ENCODE results near the gene TRAF3.

Gene TRAF3, protein sequence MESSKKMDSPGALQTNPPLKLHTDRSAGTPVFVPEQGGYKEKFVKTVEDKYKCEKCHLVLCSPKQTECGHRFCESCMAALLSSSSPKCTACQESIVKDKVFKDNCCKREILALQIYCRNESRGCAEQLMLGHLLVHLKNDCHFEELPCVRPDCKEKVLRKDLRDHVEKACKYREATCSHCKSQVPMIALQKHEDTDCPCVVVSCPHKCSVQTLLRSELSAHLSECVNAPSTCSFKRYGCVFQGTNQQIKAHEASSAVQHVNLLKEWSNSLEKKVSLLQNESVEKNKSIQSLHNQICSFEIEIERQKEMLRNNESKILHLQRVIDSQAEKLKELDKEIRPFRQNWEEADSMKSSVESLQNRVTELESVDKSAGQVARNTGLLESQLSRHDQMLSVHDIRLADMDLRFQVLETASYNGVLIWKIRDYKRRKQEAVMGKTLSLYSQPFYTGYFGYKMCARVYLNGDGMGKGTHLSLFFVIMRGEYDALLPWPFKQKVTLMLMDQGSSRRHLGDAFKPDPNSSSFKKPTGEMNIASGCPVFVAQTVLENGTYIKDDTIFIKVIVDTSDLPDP

DNA sequence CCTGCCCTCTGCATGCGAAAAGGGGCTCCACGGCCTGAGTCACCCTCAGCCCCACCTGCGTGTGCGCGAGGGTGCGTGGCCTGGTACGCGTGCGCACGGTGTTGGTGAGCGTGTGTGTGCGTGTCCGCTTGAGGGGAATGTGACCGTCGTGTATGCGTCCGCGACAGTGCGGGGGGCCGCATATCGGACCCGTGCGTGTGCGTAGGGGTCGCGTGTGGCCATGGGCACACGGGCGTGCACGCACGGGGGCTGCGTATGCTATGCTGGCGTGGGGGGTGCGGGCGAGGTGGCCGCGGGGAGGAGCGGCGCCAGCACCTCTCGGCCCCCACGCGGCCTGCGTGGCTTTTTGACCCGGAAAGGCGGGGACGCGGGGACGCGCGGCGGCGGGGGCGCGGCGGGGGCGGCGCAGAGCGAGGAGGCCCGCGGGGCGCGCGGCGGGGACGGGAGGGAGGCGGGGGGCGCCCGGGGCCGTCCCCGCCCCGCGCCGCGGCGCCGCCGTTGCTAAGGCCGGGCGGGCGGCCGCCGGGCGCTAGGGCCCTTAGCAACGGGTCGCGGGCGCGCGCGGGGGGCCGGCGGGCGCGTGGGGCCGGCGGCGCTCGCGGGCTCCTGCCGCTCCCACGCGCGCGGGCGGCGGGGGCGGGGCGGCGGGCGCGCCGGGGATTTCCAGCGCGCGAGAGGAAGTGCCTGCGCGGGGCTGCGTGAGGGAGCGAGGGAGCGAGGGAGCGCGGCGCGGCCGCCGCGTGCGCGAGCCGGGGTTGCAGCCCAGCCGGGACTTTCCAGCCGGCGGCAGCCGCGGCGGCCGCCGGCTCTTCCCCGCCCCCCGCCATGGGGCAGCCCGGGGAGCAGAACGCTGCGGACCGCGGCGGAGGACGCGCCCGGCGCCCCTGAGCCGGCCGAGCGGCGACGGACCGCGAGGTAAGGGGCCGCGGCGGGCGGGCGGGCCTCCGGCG, at the start of gene TRAF3:
Gene TRAF3, plus strand, starts transcription at position 689 of the 950 bp plus-strand sequence. CDS start 92,753 bp downstream, outside the sequence.
- H3K36me3 ChIP-seq (ENCODE audit: control insufficient read depth, low read depth, low read length), result no peaks in the 10 kb centered on the region
- H3K9ac ChIP-seq (ENCODE audit: low read length), result peak within 1 kb of the TSS; percentile 56
- peaks cover 16% of the 10 kb centered on the region for H3K4me1 ChIP-seq (ENCODE audit: control insufficient read depth, low read depth, low read length)
- no peak within 1 kb of the TSS for H3K27ac ChIP-seq (ENCODE audit: low read length)
- no peaks in the 10 kb centered on the region for H3K9me3 ChIP-seq (ENCODE audit: control insufficient read depth, low read depth, low read length)
- H3K4me3 ChIP-seq (ENCODE audit: low read length), result peak within 1 kb of the TSS; percentile 85
- peaks cover 20% of the 10 kb centered on the region for H3K27me3 ChIP-seq (ENCODE audit: control insufficient read depth, insufficient read depth, low read length)

DNA sequence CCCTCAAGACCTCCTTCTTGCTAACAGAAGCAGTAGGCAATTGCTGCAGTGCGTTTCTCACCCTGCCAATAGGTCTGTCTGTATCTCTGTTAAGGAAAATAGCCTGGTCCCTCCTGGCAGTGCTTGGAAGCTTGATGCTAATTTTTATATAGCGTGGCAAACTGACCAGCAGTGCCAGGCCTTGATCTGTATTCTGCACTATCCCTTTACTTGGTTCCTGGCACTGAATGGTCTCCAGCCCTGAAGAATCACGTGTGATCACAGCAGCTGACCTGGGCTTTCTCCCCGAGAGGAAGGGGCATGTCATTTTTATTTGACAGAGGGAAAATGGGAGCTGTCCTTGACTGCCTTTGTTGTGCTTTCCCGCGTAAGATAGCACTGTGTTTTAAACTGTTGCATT, 48.7 kb upstream of the TRAF3 start:
- H3K4me3 ChIP-seq (ENCODE audit: low read length), result no peak overlapping the region
- H3K27ac ChIP-seq (ENCODE audit: low read length), result no peak overlapping the region

DNA sequence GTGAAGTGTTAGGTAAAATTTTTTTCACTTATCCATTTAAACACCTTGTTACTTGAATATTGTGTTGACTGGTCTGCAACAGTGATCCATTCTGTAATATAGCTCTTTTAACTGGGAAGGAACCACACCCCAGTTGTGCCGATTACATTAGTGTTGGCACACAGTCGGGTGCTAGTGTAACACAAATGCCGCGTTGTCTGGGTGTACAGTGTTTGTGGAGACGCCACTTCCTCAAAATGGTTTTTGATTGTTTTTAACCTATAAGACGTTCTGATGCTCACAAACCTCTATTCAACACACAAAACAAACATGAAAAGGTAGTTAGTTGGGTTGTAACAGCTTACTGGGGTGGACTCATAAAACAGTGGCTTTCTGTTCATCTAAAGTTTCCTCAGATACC, 48.0 kb upstream of the TRAF3 start:
- Histone ChIP-seq H3K4me1 (ENCODE audit: control insufficient read depth, low read depth, low read length) (no peaks in the 10 kb centered on the region), H3K27me3 (ENCODE audit: control insufficient read depth, insufficient read depth, low read length) (no peaks in the 10 kb centered on the region), H3K9ac (ENCODE audit: low read length) (no peak overlapping the region), H3K9me3 (ENCODE audit: control insufficient read depth, low read depth, low read length) (no peaks in the 10 kb centered on the region), H3K27ac (ENCODE audit: low read length) (no peak overlapping the region), H3K36me3 (ENCODE audit: control insufficient read depth, low read depth, low read length) (peaks cover 25% of the 10 kb centered on the region), H3K4me3 (ENCODE audit: low read length) (no peak overlapping the region)

More for the DNA sequence above, 48.7 kb upstream of the TRAF3 start:
- no peaks in the 10 kb centered on the region for H3K4me1 ChIP-seq (ENCODE audit: control insufficient read depth, low read depth, low read length)
- no peak overlapping the region for H3K9ac ChIP-seq (ENCODE audit: low read length)
- no peaks in the 10 kb centered on the region for H3K9me3 ChIP-seq (ENCODE audit: control insufficient read depth, low read depth, low read length)
- peaks cover 30% of the 10 kb centered on the region for H3K36me3 ChIP-seq (ENCODE audit: control insufficient read depth, low read depth, low read length)
- no peaks in the 10 kb centered on the region for H3K27me3 ChIP-seq (ENCODE audit: control insufficient read depth, insufficient read depth, low read length)

DNA sequence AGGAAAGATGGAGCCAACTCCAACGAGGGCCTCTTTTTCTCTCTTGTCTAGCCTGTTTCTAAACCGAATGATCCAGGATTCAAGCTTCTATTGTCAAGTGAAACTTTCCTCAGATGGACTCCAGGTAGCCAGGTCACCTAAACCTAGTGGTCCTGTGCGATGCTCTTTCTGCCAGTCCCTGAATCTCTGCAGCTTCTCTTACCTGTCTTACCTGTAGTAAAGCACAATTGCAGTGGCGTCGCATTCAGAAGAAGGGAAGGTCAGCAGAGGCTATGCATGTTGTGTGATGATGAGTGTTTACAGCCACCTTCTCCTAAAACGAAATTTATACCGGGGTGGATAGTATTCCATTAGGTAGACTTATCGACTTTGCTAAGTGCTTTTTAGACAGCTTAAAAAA, 47.4 kb upstream of the TRAF3 start:
- Histone ChIP-seq H3K4me3 (ENCODE audit: low read length) (no peak overlapping the region), H3K27me3 (ENCODE audit: control insufficient read depth, insufficient read depth, low read length) (no peaks in the 10 kb centered on the region), H3K9ac (ENCODE audit: low read length) (no peak overlapping the region), H3K27ac (ENCODE audit: low read length) (no peak overlapping the region), H3K36me3 (ENCODE audit: control insufficient read depth, low read depth, low read length) (peaks cover 22% of the 10 kb centered on the region), H3K4me1 (ENCODE audit: control insufficient read depth, low read depth, low read length) (no peaks in the 10 kb centered on the region), H3K9me3 (ENCODE audit: control insufficient read depth, low read depth, low read length) (no peaks in the 10 kb centered on the region)

DNA sequence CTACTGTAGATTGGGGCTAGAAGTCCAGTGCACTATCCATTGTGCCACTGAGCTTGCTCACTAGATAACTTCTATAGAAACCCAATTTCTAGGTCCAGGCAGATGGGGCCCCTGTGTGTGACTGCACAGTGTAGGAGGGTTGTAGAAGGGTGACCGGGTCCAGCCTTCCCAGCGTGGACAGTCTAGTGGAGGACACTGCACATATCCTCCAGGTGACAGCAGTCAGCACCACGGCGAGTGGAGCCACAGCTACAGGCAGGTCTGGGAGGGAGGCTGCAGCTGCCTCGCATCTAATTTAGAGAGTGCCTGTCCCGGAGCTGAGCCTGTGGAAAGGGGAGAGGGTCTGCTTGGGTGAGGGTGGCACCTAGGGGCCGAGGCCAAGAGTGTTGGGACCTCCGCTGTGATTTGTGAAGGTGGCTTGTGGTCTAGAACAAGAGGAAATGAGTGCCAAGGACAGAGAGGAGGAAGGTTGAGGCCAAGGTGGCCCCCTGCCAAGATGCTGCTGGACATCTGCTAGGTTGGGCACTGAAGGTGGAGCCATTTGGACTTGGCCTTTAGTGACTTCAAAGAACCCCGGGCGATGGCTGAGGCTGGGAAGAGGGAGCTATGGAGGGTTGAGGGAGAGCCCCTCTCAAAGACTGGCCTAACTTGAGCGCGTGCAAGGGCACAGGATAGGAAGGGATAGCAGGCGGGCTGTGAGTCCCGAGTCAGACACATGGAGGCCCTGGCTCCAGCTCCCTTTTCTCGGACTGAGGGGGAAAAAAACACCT, 46.0 kb upstream of the TRAF3 start:
- peaks cover 23% of the 10 kb centered on the region for H3K36me3 ChIP-seq (ENCODE audit: control insufficient read depth, low read depth, low read length)
- no peaks in the 10 kb centered on the region for H3K9me3 ChIP-seq (ENCODE audit: control insufficient read depth, low read depth, low read length)
- H3K27ac ChIP-seq (ENCODE audit: low read length), result no peak overlapping the region
- H3K4me3 ChIP-seq (ENCODE audit: low read length), result no peak overlapping the region
- H3K9ac ChIP-seq (ENCODE audit: low read length), result no peak overlapping the region
- no peaks in the 10 kb centered on the region for H3K27me3 ChIP-seq (ENCODE audit: control insufficient read depth, insufficient read depth, low read length)
- no peaks in the 10 kb centered on the region for H3K4me1 ChIP-seq (ENCODE audit: control insufficient read depth, low read depth, low read length)

DNA sequence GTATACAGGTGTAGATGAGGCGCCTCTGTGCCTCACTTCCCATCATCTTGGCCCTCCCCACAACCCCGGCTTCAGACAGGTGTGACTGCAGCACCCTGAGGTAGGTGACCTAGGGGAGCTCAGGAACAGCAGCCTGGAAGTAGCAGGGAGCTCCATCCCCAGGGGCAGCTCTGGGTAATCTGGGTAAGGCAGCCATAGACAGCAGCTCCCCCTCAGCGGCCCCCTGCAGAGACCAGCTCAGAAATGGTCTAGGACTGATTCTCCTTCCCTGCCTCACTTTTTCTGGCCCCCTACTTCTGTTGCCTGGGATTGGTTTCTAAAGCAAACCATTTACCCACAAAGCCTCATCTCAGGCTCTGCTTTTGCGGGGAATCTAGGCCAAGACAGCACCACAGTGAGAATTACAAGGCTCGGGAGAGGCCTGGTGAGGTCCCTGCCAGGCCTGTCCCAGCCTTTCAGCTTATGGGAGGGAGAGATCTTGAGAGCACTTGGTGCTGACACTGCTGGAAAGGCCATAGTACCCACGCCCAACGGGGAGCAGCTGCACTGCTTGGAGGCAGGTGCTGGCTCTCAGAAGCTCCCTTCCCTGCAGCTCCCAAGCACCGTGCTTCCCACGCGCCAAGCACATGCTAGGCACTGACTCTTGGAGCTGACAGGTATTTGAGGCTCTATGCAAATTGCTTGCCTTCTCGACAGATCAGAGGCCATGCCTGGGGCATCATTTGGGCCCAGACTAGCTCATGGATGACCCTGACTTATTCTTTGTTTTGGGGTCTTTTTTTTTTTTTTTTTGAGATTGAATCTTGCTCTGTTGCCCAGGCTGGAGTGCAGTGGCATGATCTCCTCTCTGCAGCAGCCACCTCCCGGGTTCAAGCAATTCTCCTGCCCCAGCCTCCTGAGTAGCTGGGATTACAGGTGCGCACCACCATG, 45.1 kb upstream of the TRAF3 start:
- no peaks in the 10 kb centered on the region for H3K4me1 ChIP-seq (ENCODE audit: control insufficient read depth, low read depth, low read length)
- peaks cover 17% of the 10 kb centered on the region for H3K36me3 ChIP-seq (ENCODE audit: control insufficient read depth, low read depth, low read length)
- H3K9ac ChIP-seq (ENCODE audit: low read length), result no peak overlapping the region
- H3K9me3 ChIP-seq (ENCODE audit: control insufficient read depth, low read depth, low read length), result no peaks in the 10 kb centered on the region
- no peaks in the 10 kb centered on the region for H3K27me3 ChIP-seq (ENCODE audit: control insufficient read depth, insufficient read depth, low read length)
- H3K27ac ChIP-seq (ENCODE audit: low read length), result no peak overlapping the region
- H3K4me3 ChIP-seq (ENCODE audit: low read length), result no peak overlapping the region

DNA sequence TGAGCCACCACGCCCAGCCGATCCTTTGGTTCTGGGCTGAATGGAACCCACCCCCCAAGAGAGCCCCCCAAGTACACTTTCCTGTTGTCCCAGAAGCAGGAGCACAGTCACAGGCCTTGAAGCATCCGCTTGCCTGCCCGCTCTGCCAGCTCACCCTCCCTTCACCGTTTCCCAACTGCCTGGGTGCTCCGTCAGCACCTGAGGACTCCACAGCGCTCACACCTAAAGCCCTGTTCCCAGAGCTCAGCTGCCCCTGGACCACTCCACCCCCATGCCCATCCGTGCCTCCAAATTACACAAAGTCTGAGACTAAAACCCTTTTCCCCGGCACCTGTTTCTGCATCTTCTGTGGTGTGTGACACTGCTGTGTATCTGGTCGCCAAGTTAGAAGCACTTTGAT, 44.3 kb upstream of the TRAF3 start:
- no peak overlapping the region for H3K27ac ChIP-seq (ENCODE audit: low read length)
- H3K36me3 ChIP-seq (ENCODE audit: control insufficient read depth, low read depth, low read length), result peaks cover 10% of the 10 kb centered on the region
- H3K9ac ChIP-seq (ENCODE audit: low read length), result no peak overlapping the region
- H3K9me3 ChIP-seq (ENCODE audit: control insufficient read depth, low read depth, low read length), result no peaks in the 10 kb centered on the region
- no peaks in the 10 kb centered on the region for H3K27me3 ChIP-seq (ENCODE audit: control insufficient read depth, insufficient read depth, low read length)
- no peaks in the 10 kb centered on the region for H3K4me1 ChIP-seq (ENCODE audit: control insufficient read depth, low read depth, low read length)
- no peak overlapping the region for H3K4me3 ChIP-seq (ENCODE audit: low read length)

DNA sequence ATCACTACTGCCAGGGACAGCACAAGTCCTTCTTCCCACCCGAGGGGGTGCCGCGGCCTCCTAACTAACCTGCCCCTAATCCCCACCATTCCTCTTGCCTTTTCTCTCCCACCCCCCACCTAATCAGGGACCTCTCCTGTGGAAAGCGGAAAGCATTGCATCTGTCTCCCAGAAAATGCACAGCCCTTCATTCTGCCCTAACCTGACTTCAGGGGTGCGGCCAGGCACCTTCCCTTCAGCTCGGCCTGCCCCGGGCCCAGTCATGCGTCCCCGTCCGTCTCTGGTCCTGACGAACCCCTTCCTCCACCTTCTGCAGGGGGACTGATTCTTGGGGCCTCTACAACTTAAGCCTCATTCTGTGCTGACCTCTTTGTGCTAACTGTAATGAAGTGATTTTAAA, 43.9 kb upstream of the TRAF3 start:
- H3K4me3 ChIP-seq (ENCODE audit: low read length), result no peak overlapping the region
- no peak overlapping the region for H3K27ac ChIP-seq (ENCODE audit: low read length)
- H3K27me3 ChIP-seq (ENCODE audit: control insufficient read depth, insufficient read depth, low read length), result no peaks in the 10 kb centered on the region
- no peaks in the 10 kb centered on the region for H3K9me3 ChIP-seq (ENCODE audit: control insufficient read depth, low read depth, low read length)
- H3K36me3 ChIP-seq (ENCODE audit: control insufficient read depth, low read depth, low read length), result peaks cover 6% of the 10 kb centered on the region
- H3K4me1 ChIP-seq (ENCODE audit: control insufficient read depth, low read depth, low read length), result no peaks in the 10 kb centered on the region
- no peak overlapping the region for H3K9ac ChIP-seq (ENCODE audit: low read length)

DNA sequence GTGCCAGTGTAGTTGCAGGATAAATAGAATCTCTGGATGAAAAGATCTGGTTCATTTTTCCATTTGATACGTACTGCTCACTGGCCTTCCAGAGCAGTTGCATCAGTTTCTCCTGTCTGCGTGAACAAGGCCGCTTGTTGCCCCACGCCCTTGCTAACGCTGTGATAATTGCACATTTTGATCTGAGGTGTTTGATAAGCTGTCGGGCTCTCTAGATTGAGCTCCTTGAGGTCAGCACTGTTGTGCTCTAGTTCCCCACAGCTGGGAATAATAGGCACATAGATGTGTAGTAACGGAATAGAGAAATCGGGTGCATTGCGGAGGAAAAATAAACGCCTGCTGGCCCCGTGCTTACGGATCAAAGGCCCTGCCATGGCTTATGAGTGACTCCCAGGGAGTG, 42.8 kb upstream of the TRAF3 start:
- Histone ChIP-seq H3K9ac (ENCODE audit: low read length) (no peak overlapping the region), H3K27me3 (ENCODE audit: control insufficient read depth, insufficient read depth, low read length) (no peaks in the 10 kb centered on the region), H3K9me3 (ENCODE audit: control insufficient read depth, low read depth, low read length) (no peaks in the 10 kb centered on the region), H3K27ac (ENCODE audit: low read length) (no peak overlapping the region), H3K36me3 (ENCODE audit: control insufficient read depth, low read depth, low read length) (peaks cover 3% of the 10 kb centered on the region), H3K4me3 (ENCODE audit: low read length) (no peak overlapping the region), H3K4me1 (ENCODE audit: control insufficient read depth, low read depth, low read length) (no peaks in the 10 kb centered on the region)

DNA sequence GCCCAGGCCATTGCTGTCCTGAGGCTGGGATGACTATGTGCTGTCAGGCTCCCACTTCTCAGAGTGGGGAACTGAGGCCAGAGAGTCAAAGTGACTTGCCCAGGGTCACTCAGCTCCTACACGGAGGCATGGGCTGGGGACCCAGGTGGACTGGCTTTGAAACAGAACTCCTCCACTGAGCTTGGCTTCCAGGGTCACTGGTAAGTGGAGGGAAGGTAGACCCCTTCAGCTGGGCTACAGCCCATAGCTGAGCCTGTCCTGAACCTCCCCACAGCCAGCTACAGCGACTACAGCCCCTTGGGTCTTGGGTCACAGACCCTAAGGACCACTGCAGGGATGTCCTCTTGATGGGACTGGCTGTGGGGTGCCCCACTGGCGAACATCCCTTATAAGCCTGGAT, 40.3 kb upstream of the TRAF3 start:
- no peak overlapping the region for H3K27ac ChIP-seq (ENCODE audit: low read length)
- peaks cover 3% of the 10 kb centered on the region for H3K36me3 ChIP-seq (ENCODE audit: control insufficient read depth, low read depth, low read length)
- H3K9me3 ChIP-seq (ENCODE audit: control insufficient read depth, low read depth, low read length), result no peaks in the 10 kb centered on the region

More for the DNA sequence above, 40.3 kb upstream of the TRAF3 start:
- Histone ChIP-seq H3K9ac (ENCODE audit: low read length) (no peak overlapping the region), H3K4me1 (ENCODE audit: control insufficient read depth, low read depth, low read length) (no peaks in the 10 kb centered on the region), H3K27me3 (ENCODE audit: control insufficient read depth, insufficient read depth, low read length) (no peaks in the 10 kb centered on the region), H3K4me3 (ENCODE audit: low read length) (no peak overlapping the region)

Measured in iPS-18a (cell line).